ENCODE measurements around the gene OCLN.
"Not testable (repeated sequence)": the region's sequence is repeated elsewhere in the genome, so short reads cannot be mapped to it uniquely, and the experiment has no call there.

DNA sequence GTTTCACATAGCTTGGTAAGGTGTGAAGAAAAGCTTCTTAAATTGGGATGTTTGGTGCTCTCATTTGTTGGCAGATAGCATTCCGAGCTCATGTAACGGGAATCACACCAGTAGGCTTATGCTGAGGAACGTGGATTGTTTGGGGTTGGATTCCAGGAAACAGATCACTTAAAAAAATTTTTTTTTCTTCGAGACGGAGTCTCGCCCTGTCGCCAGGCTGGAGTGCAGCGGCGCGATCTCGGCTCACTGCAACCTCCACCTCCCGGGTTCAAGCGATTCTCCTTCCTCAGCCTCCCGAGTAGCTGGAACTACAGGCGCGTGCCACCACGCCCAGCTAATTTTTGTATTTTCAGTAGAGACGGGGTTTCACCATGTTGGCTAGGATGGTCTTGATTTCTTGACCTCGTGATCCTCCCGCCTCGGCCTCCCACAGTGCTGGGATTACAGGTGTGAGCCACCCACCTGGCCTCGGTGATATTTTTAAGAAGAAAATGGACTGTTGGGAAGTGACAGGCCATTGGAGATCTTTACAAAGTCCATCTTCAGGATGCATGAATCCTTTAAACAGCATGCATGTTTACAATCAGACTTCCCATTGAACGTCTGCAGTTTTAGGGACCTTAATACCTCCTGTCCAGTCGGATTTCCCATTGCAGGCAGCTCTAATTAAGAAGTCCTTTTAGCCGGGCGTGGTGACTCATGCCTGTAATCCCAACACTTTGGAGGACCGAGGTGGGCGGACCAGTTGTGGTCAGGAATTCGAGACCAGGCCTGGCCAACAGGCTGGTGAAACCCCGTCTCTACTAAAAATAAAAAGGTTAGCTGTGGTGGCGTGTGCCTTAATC, 68.2 kb downstream of the OCLN start:
- not testable (repeated sequence) for TF ChIP-seq MAZ (IDR thresholded peaks at IDR 0.05; ENCODE audit: borderline replicate concordance, low read depth, low read length); CEBPB (IDR thresholded peaks at IDR 0.05); JUN (IDR thresholded peaks at IDR 0.05); RAD21 (conservative IDR thresholded peaks at IDR 0.05 in 1 of 2, IDR thresholded peaks at IDR 0.05 in 1 of 2); ZC3H11A (IDR thresholded peaks at IDR 0.05); NFE2L2 (conservative IDR thresholded peaks at IDR 0.05; ENCODE audit: low read length)
- TF ChIP-seq, protein P1, sequence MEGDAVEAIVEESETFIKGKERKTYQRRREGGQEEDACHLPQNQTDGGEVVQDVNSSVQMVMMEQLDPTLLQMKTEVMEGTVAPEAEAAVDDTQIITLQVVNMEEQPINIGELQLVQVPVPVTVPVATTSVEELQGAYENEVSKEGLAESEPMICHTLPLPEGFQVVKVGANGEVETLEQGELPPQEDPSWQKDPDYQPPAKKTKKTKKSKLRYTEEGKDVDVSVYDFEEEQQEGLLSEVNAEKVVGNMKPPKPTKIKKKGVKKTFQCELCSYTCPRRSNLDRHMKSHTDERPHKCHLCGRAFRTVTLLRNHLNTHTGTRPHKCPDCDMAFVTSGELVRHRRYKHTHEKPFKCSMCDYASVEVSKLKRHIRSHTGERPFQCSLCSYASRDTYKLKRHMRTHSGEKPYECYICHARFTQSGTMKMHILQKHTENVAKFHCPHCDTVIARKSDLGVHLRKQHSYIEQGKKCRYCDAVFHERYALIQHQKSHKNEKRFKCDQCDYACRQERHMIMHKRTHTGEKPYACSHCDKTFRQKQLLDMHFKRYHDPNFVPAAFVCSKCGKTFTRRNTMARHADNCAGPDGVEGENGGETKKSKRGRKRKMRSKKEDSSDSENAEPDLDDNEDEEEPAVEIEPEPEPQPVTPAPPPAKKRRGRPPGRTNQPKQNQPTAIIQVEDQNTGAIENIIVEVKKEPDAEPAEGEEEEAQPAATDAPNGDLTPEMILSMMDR (IDR thresholded peaks at IDR 0.05): not testable (repeated sequence)
